PC-9 (cell line): ENCODE measurements around the gene OSM.

Experiments used
- EZH2 ChIP-seq: fragments of 200-600 bp; sonication (generic); IDR thresholded peaks from 2 replicates; pipeline ENCODE4 v1.8.0; 2017; ENCODE audit warnings: antibody characterized with exemption, low read depth
- TF ChIP-seq, protein P1 (sequence below): fragments of 200-600 bp; sonication (generic); conservative IDR thresholded peaks from 2 replicates; pipeline ENCODE4 v1.6.1; 2017; ENCODE audit warnings: mixed run types, antibody characterized with exemption, mild to moderate bottlenecking, moderate library complexity

DNA sequence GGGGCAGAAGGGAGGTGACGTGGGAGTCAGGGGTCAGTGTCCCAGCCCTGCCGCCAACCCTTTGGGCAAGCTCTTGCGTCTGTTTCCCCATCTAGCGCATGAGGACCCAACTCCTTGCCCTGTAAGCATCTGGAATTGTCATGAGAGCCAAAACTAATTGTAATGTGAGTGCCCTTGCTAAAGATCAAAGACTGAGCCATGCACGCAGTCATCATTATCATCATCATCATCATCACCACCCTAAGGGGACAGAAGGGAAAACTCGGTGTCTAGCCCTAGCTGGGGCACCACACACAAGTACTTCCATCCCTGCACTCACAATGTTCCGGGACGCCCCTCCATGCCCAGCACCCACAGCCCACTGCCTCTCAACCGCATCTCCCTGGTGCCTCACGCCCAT is 22.6 kb downstream of the OSM start:
- no peak for TF ChIP-seq EZH2
- TF ChIP-seq, protein P1, sequence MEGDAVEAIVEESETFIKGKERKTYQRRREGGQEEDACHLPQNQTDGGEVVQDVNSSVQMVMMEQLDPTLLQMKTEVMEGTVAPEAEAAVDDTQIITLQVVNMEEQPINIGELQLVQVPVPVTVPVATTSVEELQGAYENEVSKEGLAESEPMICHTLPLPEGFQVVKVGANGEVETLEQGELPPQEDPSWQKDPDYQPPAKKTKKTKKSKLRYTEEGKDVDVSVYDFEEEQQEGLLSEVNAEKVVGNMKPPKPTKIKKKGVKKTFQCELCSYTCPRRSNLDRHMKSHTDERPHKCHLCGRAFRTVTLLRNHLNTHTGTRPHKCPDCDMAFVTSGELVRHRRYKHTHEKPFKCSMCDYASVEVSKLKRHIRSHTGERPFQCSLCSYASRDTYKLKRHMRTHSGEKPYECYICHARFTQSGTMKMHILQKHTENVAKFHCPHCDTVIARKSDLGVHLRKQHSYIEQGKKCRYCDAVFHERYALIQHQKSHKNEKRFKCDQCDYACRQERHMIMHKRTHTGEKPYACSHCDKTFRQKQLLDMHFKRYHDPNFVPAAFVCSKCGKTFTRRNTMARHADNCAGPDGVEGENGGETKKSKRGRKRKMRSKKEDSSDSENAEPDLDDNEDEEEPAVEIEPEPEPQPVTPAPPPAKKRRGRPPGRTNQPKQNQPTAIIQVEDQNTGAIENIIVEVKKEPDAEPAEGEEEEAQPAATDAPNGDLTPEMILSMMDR, result no peak
